ENCODE data around the gene CUL4A. TPM values are rescaled to one million over a fixed set of nuclear protein-coding genes. Genes with fewer than 3 reads are reported as not detected.
A peak's percentile ranks its signal among the peaks of the same experiment; 100 is the strongest.

CUL4A gene
- total and polyA plus RNA-seq, 2 experiments from 2014 or later = 52.2 to 85.3 TPM

DNA sequence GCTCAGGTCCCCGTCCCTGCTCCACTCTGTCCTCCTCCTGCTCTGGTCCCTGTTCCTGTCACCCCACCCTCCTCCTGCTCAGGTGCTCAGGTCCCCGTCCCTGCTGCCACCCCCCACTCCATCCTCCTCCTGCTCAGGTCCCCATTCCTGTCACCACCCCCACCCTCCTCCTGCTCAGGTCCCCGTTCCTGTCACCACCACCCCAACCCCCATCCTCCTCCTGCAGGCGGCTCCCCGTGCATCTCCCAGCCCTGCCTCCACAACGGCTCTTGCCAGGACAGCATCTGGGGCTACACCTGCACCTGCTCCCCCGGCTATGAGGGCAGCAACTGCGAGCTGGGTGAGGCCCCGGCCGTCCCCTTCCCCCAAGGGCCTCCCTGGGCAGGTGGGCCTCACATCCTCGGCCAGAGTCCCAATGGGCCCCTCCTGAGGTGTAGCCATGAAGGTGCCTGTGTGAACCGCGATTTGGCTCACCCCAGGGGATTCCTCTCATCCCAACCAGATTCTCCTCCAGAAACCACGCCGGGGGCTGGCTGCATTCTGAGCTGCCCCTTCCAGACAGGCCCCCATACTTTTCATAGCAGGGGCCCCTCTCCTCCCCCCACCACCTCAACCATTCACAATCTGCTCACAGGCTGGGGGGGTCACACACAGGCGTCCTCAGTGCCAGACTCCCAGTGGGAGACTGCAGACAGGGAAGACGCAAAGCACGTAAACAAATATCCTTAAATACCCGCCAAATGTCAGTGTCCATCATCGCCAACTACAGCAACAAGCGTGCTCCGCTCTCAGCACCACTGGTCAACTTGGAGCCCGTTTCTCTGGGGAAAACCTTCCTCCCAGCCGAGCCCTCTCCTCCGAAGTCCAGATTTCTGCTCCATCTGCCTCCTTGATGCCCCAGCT is 46.4 kb upstream of the CUL4A start:
- TF ChIP-seq EZH2phosphoT487 (IDR thresholded peaks at IDR 0.05; ENCODE audit: low read depth, severe bottlenecking, unreplicated experiment) = no peak
- TF ChIP-seq EZH2 (IDR thresholded peaks at IDR 0.05; ENCODE audit: borderline replicate concordance) = no peak
- TF ChIP-seq, protein P1, sequence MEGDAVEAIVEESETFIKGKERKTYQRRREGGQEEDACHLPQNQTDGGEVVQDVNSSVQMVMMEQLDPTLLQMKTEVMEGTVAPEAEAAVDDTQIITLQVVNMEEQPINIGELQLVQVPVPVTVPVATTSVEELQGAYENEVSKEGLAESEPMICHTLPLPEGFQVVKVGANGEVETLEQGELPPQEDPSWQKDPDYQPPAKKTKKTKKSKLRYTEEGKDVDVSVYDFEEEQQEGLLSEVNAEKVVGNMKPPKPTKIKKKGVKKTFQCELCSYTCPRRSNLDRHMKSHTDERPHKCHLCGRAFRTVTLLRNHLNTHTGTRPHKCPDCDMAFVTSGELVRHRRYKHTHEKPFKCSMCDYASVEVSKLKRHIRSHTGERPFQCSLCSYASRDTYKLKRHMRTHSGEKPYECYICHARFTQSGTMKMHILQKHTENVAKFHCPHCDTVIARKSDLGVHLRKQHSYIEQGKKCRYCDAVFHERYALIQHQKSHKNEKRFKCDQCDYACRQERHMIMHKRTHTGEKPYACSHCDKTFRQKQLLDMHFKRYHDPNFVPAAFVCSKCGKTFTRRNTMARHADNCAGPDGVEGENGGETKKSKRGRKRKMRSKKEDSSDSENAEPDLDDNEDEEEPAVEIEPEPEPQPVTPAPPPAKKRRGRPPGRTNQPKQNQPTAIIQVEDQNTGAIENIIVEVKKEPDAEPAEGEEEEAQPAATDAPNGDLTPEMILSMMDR (IDR thresholded peaks at IDR 0.05; ENCODE audit: poor library complexity) = no peak
- WGBS (ENCODE audit: low lambda C conversion rate, missing lambda C conversion rate) = 44% methylated on average over 21 of the region's 25 CpGs

DNA sequence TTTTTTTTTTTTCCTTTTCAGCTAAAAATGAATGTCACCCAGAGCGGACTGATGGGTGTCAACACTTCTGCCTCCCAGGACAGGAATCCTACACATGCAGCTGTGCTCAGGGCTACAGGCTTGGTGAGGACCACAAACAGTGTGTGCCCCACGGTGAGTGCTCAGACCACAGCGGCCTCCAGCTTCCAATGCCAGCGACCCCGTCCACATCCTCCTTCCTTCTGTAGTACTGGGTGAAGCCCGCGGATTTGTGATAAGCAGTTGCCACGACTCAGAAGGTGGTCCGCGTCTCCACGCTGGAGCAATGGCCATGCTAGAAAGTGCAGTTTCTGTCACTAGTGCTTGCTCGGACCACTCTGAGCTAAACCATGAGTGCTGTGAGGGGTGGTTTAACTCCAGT is 44.9 kb upstream of the CUL4A start:
- WGBS (ENCODE audit: low lambda C conversion rate, missing lambda C conversion rate) = 92% methylated on average over 12 of the region's 12 CpGs
- TF ChIP-seq EZH2phosphoT487 (IDR thresholded peaks at IDR 0.05; ENCODE audit: low read depth, severe bottlenecking, unreplicated experiment) (no peak), EZH2 (IDR thresholded peaks at IDR 0.05; ENCODE audit: borderline replicate concordance) (no peak)

More for the DNA sequence above, 46.4 kb upstream of the CUL4A start:
- H3K9me2 ChIP-seq (replicated peaks; ENCODE audit: insufficient read depth) = no peaks in the 10 kb centered on the region
- no peaks in the 10 kb centered on the region for H3K79me2 ChIP-seq
- H4K20me1 ChIP-seq (ENCODE audit: insufficient read depth, poor library complexity, severe bottlenecking) = no peaks in the 10 kb centered on the region
- H3K27me3 ChIP-seq = peaks cover 9% of the 10 kb centered on the region
- peak; percentile 4 for DNase-seq (ENCODE audit: low spot score)
- no peak overlapping the region for H3K4me2 ChIP-seq
- no peaks in the 10 kb centered on the region for H3K9me3 ChIP-seq (ENCODE audit: low read depth)
- H3K4me3 ChIP-seq = no peak overlapping the region
- no peak overlapping the region for H2AFZ ChIP-seq
- no peak overlapping the region for H3K27ac ChIP-seq
- peaks cover 3% of the 10 kb centered on the region for H3K4me1 ChIP-seq (ENCODE audit: insufficient read depth)
- H3K36me3 ChIP-seq (replicated peaks; ENCODE audit: insufficient read depth, low read depth) = no peaks in the 10 kb centered on the region

DNA sequence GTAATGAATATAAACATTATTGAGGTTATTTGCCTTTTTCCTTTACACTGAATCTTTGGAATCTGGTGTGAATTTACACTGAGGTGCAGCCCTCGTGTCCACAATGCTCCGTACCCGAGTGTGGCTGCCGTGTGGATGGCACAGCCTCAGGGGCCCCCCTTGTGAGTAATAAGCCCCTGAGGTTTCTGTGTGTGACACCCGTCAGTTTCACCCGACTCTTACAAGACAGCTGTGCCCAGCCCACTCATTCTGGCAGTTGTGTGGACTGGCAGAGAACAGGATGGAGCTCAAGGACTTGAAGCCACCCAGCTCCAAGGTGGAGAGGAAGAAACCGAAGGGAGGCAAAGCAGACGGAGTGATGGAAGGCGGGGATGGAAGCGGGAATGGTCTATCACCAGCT is 43.1 kb upstream of the CUL4A start:
- no peak for TF ChIP-seq EZH2 (IDR thresholded peaks at IDR 0.05; ENCODE audit: borderline replicate concordance)
- TF ChIP-seq, protein P1 (IDR thresholded peaks at IDR 0.05; ENCODE audit: poor library complexity) = no peak
- TF ChIP-seq EZH2phosphoT487 (IDR thresholded peaks at IDR 0.05; ENCODE audit: low read depth, severe bottlenecking, unreplicated experiment) = no peak
- 92% methylated on average over 10 of the region's 10 CpGs for WGBS (ENCODE audit: low lambda C conversion rate, missing lambda C conversion rate)
- DNase-seq (ENCODE audit: low spot score) = no peak

More for the DNA sequence above, 44.9 kb upstream of the CUL4A start:
- Histone ChIP-seq H2AFZ (no peak overlapping the region), H3K9me2 (replicated peaks; ENCODE audit: insufficient read depth) (no peaks in the 10 kb centered on the region), H3K27ac (no peak overlapping the region), H3K79me2 (no peaks in the 10 kb centered on the region), H3K4me1 (ENCODE audit: insufficient read depth) (peaks cover 5% of the 10 kb centered on the region), H3K4me3 (no peak overlapping the region), H3K27me3 (peaks cover 9% of the 10 kb centered on the region), H4K20me1 (ENCODE audit: insufficient read depth, poor library complexity, severe bottlenecking) (no peaks in the 10 kb centered on the region), H3K36me3 (replicated peaks; ENCODE audit: insufficient read depth, low read depth) (no peaks in the 10 kb centered on the region), H3K9me3 (ENCODE audit: low read depth) (no peaks in the 10 kb centered on the region), H3K4me2 (no peak overlapping the region)
- DNase-seq (ENCODE audit: low spot score) = no peak

DNA sequence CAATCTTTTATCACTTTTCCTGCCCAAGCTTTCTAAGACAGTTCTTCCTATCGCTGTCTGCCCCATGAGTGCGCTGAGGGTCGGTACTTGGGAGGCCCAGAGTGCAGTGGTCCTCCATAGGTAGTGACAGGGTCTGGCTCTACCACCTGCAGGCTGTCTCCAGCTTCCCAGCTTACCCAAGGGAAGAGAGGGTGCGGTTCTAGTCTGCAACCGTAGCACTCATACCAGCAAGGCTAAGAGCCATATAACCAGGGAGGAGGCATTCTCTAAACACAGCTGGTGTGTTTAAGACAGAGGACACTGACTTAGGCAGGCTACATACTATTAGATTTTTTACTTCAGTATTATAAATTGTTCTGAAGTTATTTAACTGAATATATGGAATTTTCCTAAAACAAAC is 42.7 kb upstream of the CUL4A start:
- DNase-seq (ENCODE audit: low spot score) = no peak
- TF ChIP-seq EZH2phosphoT487 (IDR thresholded peaks at IDR 0.05; ENCODE audit: low read depth, severe bottlenecking, unreplicated experiment) (no peak), EZH2 (IDR thresholded peaks at IDR 0.05; ENCODE audit: borderline replicate concordance) (no peak)
- TF ChIP-seq, protein P1 (IDR thresholded peaks at IDR 0.05; ENCODE audit: poor library complexity) = no peak
- H3K79me2 ChIP-seq = no peaks in the 10 kb centered on the region
- peaks cover 9% of the 10 kb centered on the region for H3K27me3 ChIP-seq
- H3K4me1 ChIP-seq (ENCODE audit: insufficient read depth) = peaks cover 16% of the 10 kb centered on the region
- H3K27ac ChIP-seq = no peak overlapping the region
- H3K9me3 ChIP-seq (ENCODE audit: low read depth) = no peaks in the 10 kb centered on the region
- no peaks in the 10 kb centered on the region for H4K20me1 ChIP-seq (ENCODE audit: insufficient read depth, poor library complexity, severe bottlenecking)
- no peak overlapping the region for H3K4me2 ChIP-seq
- no peaks in the 10 kb centered on the region for H3K9me2 ChIP-seq (replicated peaks; ENCODE audit: insufficient read depth)
- WGBS (ENCODE audit: low lambda C conversion rate, missing lambda C conversion rate) = 85% methylated on average over 5 of the region's 5 CpGs
- no peak overlapping the region for H3K4me3 ChIP-seq
- no peak overlapping the region for H2AFZ ChIP-seq
- no peaks in the 10 kb centered on the region for H3K36me3 ChIP-seq (replicated peaks; ENCODE audit: insufficient read depth, low read depth)

More for the DNA sequence above, 43.1 kb upstream of the CUL4A start:
- Histone ChIP-seq H4K20me1 (ENCODE audit: insufficient read depth, poor library complexity, severe bottlenecking) (no peaks in the 10 kb centered on the region), H3K4me1 (ENCODE audit: insufficient read depth) (peaks cover 16% of the 10 kb centered on the region), H3K27me3 (peaks cover 9% of the 10 kb centered on the region), H3K79me2 (no peaks in the 10 kb centered on the region), H3K9me3 (ENCODE audit: low read depth) (no peaks in the 10 kb centered on the region), H3K4me2 (no peak overlapping the region), H3K9me2 (replicated peaks; ENCODE audit: insufficient read depth) (no peaks in the 10 kb centered on the region), H2AFZ (no peak overlapping the region), H3K27ac (no peak overlapping the region), H3K4me3 (no peak overlapping the region), H3K36me3 (replicated peaks; ENCODE audit: insufficient read depth, low read depth) (no peaks in the 10 kb centered on the region)
